ENCODE results near the gene NPAS1.

The NPAS1 gene

GRCh38 chr19:46990991-46991676, 28.5 kb upstream of the NPAS1 start:
- in situ Hi-C loops (cut with HindIII; ENCODE audit: low sequenced_read_pairs) = no loop called here
- TF ChIP-seq, protein P1, sequence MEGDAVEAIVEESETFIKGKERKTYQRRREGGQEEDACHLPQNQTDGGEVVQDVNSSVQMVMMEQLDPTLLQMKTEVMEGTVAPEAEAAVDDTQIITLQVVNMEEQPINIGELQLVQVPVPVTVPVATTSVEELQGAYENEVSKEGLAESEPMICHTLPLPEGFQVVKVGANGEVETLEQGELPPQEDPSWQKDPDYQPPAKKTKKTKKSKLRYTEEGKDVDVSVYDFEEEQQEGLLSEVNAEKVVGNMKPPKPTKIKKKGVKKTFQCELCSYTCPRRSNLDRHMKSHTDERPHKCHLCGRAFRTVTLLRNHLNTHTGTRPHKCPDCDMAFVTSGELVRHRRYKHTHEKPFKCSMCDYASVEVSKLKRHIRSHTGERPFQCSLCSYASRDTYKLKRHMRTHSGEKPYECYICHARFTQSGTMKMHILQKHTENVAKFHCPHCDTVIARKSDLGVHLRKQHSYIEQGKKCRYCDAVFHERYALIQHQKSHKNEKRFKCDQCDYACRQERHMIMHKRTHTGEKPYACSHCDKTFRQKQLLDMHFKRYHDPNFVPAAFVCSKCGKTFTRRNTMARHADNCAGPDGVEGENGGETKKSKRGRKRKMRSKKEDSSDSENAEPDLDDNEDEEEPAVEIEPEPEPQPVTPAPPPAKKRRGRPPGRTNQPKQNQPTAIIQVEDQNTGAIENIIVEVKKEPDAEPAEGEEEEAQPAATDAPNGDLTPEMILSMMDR (IDR thresholded peaks at IDR 0.05; ENCODE audit: low read depth, low read length) = peak; percentile 89
- no peak overlapping the region for H3K4me3 ChIP-seq (ENCODE audit: low read depth, low read length)
- peak; percentile 79 for DNase-seq (ENCODE audit: low read depth, low spot score)

DNA sequence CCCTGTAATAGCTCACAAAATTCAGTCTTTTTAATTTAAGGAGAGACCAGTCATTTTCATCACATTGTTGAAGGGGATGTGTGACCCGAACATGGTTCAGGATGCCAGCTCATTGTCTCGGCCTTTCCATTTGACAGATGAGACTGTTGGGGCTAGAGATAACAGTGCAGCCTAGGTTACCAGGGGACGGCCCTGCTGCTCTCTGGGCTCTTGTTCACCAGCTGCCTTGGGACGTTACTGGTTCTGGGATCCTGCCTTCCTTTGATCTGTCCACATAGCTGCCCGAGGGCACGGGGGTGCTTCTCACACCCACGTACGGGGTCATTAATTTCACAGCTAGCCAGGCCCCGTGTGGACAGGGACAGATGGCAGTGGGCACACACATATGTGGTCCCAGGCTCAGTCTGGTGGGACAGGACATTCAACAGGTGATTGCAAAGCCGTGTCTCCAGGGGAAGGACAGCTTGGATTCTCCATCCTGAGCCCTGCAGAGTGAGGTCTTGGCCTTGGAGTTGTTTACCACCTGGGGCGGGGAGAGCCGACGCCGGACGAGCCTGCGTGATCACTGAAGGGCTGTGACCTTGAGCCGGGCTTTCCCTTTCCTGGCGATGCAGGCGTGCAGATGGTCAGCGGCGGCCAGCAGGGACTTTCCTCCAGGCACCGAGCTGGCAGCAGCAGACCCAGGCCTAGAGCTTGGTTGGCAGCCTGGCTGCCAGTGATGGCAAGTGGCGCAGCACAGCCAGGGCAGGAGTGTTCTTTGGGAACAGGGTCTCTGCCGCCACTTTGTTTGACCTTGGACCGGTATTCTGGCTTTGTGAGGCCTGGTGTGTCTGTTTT, 26.7 kb upstream of the NPAS1 start:
- DNase-seq (ENCODE audit: low read depth, low spot score) = no peak
- TF ChIP-seq, protein P1 (IDR thresholded peaks at IDR 0.05; ENCODE audit: low read depth, low read length) = no peak
- in situ Hi-C loops (cut with HindIII; ENCODE audit: low sequenced_read_pairs) = no loop called here
- H3K4me3 ChIP-seq (ENCODE audit: low read depth, low read length) = no peak overlapping the region

GRCh38 chr19:46993622-46994021, 26.0 kb upstream of the NPAS1 start:
- no peak overlapping the region for H3K4me3 ChIP-seq (ENCODE audit: low read depth, low read length)
- TF ChIP-seq, protein P1 (IDR thresholded peaks at IDR 0.05; ENCODE audit: low read depth, low read length) = no peak
- in situ Hi-C loops (cut with HindIII; ENCODE audit: low sequenced_read_pairs) = no loop called here
- DNase-seq (ENCODE audit: low read depth, low spot score) = no peak

- TF ChIP-seq, protein P1 (IDR thresholded peaks at IDR 0.05; ENCODE audit: low read depth, low read length) = no peak
- no peak overlapping the region for H3K4me3 ChIP-seq (ENCODE audit: low read depth, low read length)
- DNase-seq (ENCODE audit: low read depth, low spot score) = no peak
- in situ Hi-C loops (cut with HindIII; ENCODE audit: low sequenced_read_pairs) = no loop called here
Observed at GRCh38 chr19:46994141-46994686, 25.4 kb upstream of the NPAS1 start.

DNA sequence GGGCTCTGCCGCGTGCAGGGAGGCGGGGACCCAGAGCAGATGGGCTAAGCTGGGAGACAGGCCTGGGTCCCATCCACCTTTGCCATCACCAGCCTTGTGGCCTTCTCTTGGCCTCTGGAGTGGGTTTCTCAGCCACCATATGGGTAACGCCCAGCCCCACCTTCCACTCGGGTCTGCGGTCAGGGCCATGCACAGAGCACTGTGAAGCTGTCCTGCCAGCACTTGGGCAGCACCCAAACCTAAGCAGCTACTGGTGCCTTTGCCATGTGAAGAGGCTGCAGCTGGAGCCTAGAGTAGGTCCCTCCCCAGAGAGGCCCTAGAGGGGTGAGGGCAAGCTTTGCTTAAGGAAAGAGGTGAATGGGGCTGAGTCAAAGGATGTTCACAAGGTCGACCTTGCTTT, 24.1 kb upstream of the NPAS1 start:
- DNase-seq (ENCODE audit: low read depth, low spot score) = no peak
- in situ Hi-C loops (cut with HindIII; ENCODE audit: low sequenced_read_pairs) = no loop called here
- H3K4me3 ChIP-seq (ENCODE audit: low read depth, low read length) = no peak overlapping the region
- TF ChIP-seq, protein P1 (IDR thresholded peaks at IDR 0.05; ENCODE audit: low read depth, low read length) = no peak

DNA sequence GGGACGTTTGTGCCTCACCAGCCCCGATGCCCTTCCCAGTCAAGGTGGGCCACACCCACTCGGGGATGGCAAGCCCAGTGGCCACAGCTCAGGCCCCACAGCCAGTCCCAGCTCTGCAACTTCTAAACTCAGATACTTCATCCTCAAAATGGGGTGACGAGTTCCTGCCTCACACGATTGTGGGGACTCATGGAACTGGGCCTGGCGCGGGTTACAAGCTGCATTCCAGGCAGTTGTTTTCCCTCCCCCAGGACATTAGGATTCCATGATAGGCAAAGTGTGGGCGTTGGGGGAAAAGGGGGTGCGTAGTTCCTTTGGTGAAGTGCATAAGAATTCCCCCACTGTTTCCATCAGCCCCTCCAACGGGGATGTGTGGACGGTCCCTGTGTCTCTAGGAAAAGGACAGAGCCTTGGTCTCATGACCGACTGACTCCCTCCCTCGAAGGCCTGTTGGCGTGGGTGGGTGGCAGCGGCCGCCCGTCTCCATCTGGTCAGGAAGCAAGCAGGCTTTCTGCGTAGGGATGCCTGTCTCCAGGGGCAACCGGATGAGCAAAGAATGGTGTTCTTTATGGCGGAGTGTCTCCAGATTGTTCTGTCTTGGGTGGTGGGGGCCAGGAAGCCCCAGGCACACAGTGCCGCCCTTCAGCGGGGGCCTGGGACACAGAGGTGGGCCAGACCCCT, 21.1 kb upstream of the NPAS1 start:
- TF ChIP-seq, protein P1 (IDR thresholded peaks at IDR 0.05; ENCODE audit: low read depth, low read length) = no peak
- DNase-seq (ENCODE audit: low read depth, low spot score) = no peak
- H3K4me3 ChIP-seq (ENCODE audit: low read depth, low read length) = no peak overlapping the region
- in situ Hi-C loops (cut with HindIII; ENCODE audit: low sequenced_read_pairs) = no loop called here
